Measurements from ENCODE around the gene EXTL1.
A peak's percentile ranks its signal among the peaks of the same experiment; 100 is the strongest.

The EXTL1 gene

DNA sequence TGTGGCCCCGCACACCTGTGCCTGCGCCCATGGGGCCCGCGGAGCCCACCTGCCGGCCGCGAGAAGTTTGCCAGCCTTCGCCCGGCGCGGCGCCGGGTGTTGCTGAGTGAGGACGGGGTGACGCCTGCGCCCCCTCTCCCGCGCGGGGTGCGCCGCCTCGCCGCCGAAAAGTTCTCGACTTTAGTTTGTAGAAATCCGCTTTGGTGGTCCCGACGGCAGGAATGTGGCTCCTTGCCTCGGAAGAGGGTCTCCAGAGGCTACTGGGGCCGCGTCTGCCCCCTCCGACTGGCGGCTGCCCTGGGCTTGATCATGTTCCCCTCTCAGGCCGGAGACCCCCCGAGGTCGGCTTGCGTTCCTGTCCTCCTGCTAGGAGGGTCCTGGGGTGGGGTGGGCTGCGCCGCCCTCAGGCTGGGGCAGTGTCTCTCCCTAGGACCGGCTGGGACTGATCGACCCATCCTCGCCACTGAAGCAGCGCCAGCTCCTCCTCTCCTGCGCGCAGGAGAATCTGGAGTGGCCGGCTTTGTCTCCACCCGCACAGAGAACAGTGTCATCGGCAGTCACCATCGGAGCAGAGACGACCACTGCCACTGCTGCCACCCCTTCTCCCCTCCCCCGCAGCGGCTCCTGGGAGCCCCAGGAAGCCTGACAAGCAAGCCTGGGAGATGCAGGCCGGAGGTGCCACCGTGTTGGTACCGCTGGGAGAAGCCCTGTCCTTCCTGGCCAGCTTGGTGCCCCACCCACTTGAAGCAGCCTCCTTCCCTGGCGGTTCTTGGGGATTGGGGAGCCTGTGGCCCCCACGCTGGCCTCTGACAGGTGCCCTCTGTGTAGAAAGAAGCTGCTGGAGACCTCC lies 24.9 kb downstream of the EXTL1 start:
- no peaks in the 10 kb centered on the region for H3K9me3 ChIP-seq
- no peaks in the 10 kb centered on the region for H3K36me3 ChIP-seq (replicated peaks)
- in situ Hi-C loops (cut with MboI; ENCODE audit: low sequenced_read_pairs), result no loop called here
- peaks cover 43% of the 10 kb centered on the region for H3K27me3 ChIP-seq (ENCODE audit: low read depth)
- H3K4me3 ChIP-seq, result no peak overlapping the region
- no peak for DNase-seq (ENCODE audit: low spot score in 2 of 2)
- no peaks in the 10 kb centered on the region for H3K4me1 ChIP-seq

- H3K4me1 ChIP-seq, result no peaks in the 10 kb centered on the region
- in situ Hi-C loops (cut with MboI; ENCODE audit: low sequenced_read_pairs), result no loop called here
- no peaks in the 10 kb centered on the region for H3K36me3 ChIP-seq (replicated peaks)
- H3K27me3 ChIP-seq (ENCODE audit: low read depth), result peaks cover 42% of the 10 kb centered on the region
- no peak overlapping the region for H3K4me3 ChIP-seq
- DNase-seq (ENCODE audit: low spot score in 2 of 2), result no peak
- no peaks in the 10 kb centered on the region for H3K9me3 ChIP-seq
Observed at GRCh38 chr1:26047278-26047874, 25.8 kb downstream of the EXTL1 start.

GRCh38 chr1:26049531-26050247 lies 28.1 kb downstream of the EXTL1 start:
- Histone ChIP-seq H3K4me3 (no peak overlapping the region), H3K36me3 (replicated peaks) (no peaks in the 10 kb centered on the region), H3K27me3 (ENCODE audit: low read depth) (peaks cover 33% of the 10 kb centered on the region), H3K9me3 (no peaks in the 10 kb centered on the region), H3K4me1 (no peaks in the 10 kb centered on the region)
- in situ Hi-C loops (cut with MboI; ENCODE audit: low sequenced_read_pairs), result no loop called here
- no peak for DNase-seq (ENCODE audit: low spot score in 2 of 2)

DNA sequence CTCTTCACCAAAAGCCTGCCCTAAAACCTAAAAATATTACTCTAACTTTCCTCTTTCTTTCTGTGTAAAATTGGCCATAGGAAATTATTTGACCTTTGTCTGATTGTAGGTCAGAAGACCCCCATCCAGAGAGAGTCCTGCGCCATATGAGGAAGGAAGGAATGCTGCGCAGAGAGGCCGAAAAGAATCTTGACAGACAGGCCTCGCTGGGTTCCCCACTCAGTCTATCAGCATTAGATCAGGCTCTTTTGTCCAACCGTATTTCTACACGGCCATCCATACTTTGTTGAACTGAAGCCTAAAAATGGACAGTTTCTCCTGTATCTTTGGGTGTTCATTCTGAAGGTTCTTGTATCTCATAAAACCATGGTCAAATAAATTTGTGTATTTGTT lies 28.7 kb downstream of the EXTL1 start:
- no peak for DNase-seq (ENCODE audit: low spot score in 2 of 2)
- Histone ChIP-seq H3K9me3 (no peaks in the 10 kb centered on the region), H3K4me3 (no peak overlapping the region), H3K36me3 (replicated peaks) (no peaks in the 10 kb centered on the region), H3K4me1 (no peaks in the 10 kb centered on the region), H3K27me3 (ENCODE audit: low read depth) (peaks cover 27% of the 10 kb centered on the region)
- in situ Hi-C loops (cut with MboI; ENCODE audit: low sequenced_read_pairs), result no loop called here

GRCh38 chr1:26053718-26054560 lies 32.4 kb downstream of the EXTL1 start:
- Histone ChIP-seq H3K36me3 (replicated peaks) (no peaks in the 10 kb centered on the region), H3K4me1 (no peaks in the 10 kb centered on the region), H3K9me3 (no peaks in the 10 kb centered on the region), H3K27me3 (ENCODE audit: low read depth) (no peaks in the 10 kb centered on the region), H3K4me3 (no peak overlapping the region)
- no peak for DNase-seq (ENCODE audit: low spot score in 2 of 2)
- in situ Hi-C loops (cut with MboI; ENCODE audit: low sequenced_read_pairs), result no loop called here

GRCh38 chr1:26055041-26055440 lies 33.5 kb downstream of the EXTL1 start:
- Histone ChIP-seq H3K4me1 (no peaks in the 10 kb centered on the region), H3K4me3 (no peak overlapping the region), H3K9me3 (no peaks in the 10 kb centered on the region), H3K36me3 (replicated peaks) (no peaks in the 10 kb centered on the region), H3K27me3 (ENCODE audit: low read depth) (no peaks in the 10 kb centered on the region)
- in situ Hi-C loops (cut with MboI; ENCODE audit: low sequenced_read_pairs), result no loop called here
- no peak for DNase-seq (ENCODE audit: low spot score in 2 of 2)

DNA sequence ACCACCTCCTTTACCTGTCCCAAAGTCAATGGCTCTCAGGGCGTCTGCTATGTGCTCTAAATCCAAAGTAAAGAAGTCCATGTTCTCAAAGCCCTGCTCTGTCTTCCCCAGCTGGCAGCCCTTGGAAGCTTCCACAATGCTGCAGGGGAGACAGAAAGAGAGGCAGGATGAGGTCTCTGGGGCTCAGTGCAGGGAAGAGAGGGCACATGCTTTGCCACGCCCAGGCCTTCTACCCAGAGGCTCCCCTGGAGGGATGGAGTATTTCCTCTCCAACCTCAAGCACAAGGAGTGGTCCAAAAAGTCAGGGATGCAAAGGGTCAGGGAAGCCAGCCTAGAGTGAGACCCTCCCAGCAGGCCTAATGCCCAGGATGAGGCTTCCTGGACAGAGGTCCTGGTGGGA lies 35.6 kb downstream of the EXTL1 start:
- H3K4me3 ChIP-seq, result no peak overlapping the region
- H3K27me3 ChIP-seq (ENCODE audit: low read depth), result no peaks in the 10 kb centered on the region
- in situ Hi-C loops (cut with MboI; ENCODE audit: low sequenced_read_pairs), result no loop called here

GRCh38 chr1:26058052-26058595 lies 36.5 kb downstream of the EXTL1 start:
- no peaks in the 10 kb centered on the region for H3K9me3 ChIP-seq
- H3K36me3 ChIP-seq (replicated peaks), result no peaks in the 10 kb centered on the region
- H3K27me3 ChIP-seq (ENCODE audit: low read depth), result no peaks in the 10 kb centered on the region
- H3K4me3 ChIP-seq, result no peak overlapping the region
- DNase-seq (ENCODE audit: low spot score in 2 of 2), result no peak
- no peaks in the 10 kb centered on the region for H3K4me1 ChIP-seq
- in situ Hi-C loops (cut with MboI; ENCODE audit: low sequenced_read_pairs), result no loop called here

More for the DNA sequence above, 35.6 kb downstream of the EXTL1 start:
- Histone ChIP-seq H3K9me3 (no peaks in the 10 kb centered on the region), H3K36me3 (replicated peaks) (no peaks in the 10 kb centered on the region), H3K4me1 (no peaks in the 10 kb centered on the region)
- DNase-seq (ENCODE audit: low spot score in 2 of 2), result no peak

DNA sequence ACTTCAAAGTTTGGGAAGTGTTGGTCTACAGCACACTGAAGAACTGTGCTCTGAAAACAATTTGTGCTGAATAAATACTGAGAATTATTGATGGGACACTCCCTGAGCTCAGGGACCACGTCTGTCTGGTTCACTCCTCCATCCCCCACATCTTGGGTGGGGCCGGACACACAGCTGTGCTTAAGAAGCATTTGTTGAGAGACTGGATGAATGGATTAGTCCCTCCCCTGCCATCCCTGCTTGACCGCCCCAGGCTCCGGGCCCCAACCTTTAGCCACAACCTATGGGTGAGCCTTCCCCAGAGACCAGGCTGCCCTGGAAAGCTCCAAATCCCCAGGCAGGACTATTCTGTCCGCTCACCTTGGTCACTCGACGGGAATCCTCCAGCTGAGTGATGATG lies 38.3 kb downstream of the EXTL1 start:
- in situ Hi-C loops (cut with MboI; ENCODE audit: low sequenced_read_pairs), result no loop called here
- H3K27me3 ChIP-seq (ENCODE audit: low read depth), result no peaks in the 10 kb centered on the region
- H3K4me1 ChIP-seq, result no peaks in the 10 kb centered on the region
- DNase-seq (ENCODE audit: low spot score in 2 of 2), result peak in 1 of 2 experiments; percentile 46
- H3K36me3 ChIP-seq (replicated peaks), result no peaks in the 10 kb centered on the region
- no peaks in the 10 kb centered on the region for H3K9me3 ChIP-seq
- H3K4me3 ChIP-seq, result no peak overlapping the region

DNA sequence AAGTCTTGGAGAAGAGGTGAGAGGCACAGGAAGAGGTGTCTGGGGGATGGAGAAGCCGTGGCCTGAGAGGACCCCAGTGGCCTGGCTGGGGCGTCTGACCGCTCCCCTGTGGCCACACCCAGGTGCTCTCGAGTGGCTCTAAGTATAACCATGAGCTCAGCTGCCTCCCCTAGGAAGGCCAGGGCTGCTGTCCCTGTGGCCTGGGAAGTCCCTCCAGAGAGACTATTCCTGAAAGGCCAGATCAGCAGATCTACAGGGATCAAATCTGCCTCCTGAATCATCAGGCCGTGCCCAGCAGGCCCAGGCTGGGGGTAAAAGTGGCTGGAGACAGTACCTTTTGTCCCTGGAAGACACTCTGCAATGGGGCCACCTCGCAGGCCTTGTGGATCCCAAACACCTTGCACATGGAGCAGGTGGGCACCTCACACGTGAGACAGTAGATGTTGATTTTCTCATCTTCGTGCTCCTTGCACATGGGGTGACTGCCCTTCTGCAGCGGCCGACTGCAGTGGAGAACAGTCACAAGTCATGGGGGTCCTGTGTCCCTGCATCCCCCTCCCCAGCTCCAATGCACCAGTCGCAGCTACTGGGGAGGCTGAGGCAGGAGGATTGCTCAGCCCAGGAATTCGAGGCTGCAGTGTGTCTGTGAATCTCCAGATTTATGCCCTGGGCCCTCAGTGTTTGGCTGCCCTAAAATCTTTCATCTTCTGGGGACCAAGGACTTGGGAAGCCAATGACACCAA lies 39.4 kb downstream of the EXTL1 start:
- Histone ChIP-seq H3K4me3 (no peak overlapping the region), H3K36me3 (replicated peaks) (no peaks in the 10 kb centered on the region), H3K9me3 (no peaks in the 10 kb centered on the region), H3K4me1 (no peaks in the 10 kb centered on the region), H3K27me3 (ENCODE audit: low read depth) (0 out of 2 replicates have a peak, but pooled peaks cover 2% of the 10 kb centered on the region)
- in situ Hi-C loops (cut with MboI; ENCODE audit: low sequenced_read_pairs), result no loop called here
- DNase-seq (ENCODE audit: low spot score in 2 of 2), result no peak

DNA sequence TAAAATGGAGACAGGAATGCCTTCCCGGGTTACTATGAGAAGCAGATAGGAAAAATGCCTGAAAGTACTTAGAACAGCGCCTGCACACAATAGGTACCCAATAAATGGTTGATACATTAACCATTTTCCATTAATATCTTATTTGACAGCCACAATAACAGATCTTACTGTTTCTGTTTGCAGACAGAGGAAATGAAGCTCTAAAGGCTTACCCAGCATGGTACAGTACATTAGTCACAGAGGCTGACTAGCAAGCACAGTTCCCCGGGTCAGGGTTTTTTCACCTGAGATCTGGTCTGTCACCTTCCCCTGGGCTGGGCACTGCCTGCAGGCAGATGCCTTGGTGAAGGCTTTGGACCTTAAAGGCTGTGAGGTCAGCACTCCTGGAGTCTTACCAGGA lies 43.0 kb downstream of the EXTL1 start:
- peaks cover 8% of the 10 kb centered on the region; the same call in 1 of the 2 replicates for H3K27me3 ChIP-seq (ENCODE audit: low read depth)
- no peak overlapping the region for H3K4me3 ChIP-seq
- H3K4me1 ChIP-seq, result no peaks in the 10 kb centered on the region
- H3K36me3 ChIP-seq (replicated peaks), result no peaks in the 10 kb centered on the region
- H3K9me3 ChIP-seq, result no peaks in the 10 kb centered on the region
- no peak for DNase-seq (ENCODE audit: low spot score in 2 of 2)
- in situ Hi-C loops (cut with MboI; ENCODE audit: low sequenced_read_pairs), result no loop called here

DNA sequence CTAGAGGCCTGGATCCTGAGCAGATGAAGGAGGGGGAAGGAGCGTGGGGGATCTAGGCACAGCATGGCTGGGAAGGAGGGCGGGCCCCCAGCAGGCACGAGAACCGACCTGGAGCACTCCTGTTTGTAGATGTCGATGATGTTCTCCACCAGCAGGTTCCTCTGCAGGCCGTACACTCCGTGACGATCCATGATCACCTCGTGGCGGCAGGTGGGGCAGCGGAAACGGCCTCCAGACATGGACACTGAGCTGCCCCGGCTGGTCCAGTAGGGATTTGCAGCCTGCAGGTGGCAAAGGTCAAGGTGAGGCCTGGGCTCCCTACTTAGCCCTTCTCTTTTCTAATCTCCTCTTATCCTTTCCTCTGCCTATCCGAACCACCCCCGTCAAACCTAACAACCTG lies 44.6 kb downstream of the EXTL1 start:
- no peaks in the 10 kb centered on the region for H3K9me3 ChIP-seq
- DNase-seq (ENCODE audit: low spot score in 2 of 2), result no peak
- H3K36me3 ChIP-seq (replicated peaks), result no peaks in the 10 kb centered on the region
- in situ Hi-C loops (cut with MboI; ENCODE audit: low sequenced_read_pairs), result no loop called here
- no peaks in the 10 kb centered on the region for H3K4me1 ChIP-seq
- peaks cover 8% of the 10 kb centered on the region; the same call in 1 of the 2 replicates for H3K27me3 ChIP-seq (ENCODE audit: low read depth)
- no peak overlapping the region for H3K4me3 ChIP-seq

DNA sequence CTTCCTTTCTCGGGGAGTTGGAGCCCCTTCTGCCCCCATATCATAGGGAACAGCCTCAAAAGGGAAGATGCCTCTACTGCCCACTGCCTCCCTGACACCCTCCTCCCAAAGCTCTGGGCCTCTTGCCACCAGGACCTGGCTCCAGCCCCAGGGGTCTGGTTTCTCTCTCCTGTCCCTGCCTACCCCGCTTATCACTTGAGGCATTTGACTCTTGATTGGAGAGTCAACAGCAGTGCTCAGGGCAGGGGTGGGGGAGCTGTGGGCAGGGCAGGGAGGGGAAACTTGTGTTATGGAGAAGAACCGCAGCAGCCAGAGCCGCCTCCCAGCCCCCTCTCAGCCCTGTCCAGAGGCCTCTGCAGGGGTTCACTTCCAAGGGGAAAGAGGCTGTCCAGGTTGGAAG lies 45.3 kb downstream of the EXTL1 start:
- H3K36me3 ChIP-seq (replicated peaks), result no peaks in the 10 kb centered on the region
- H3K4me1 ChIP-seq, result no peaks in the 10 kb centered on the region
- no peak for DNase-seq (ENCODE audit: low spot score in 2 of 2)
- in situ Hi-C loops (cut with MboI; ENCODE audit: low sequenced_read_pairs), result no loop called here
- peaks cover 8% of the 10 kb centered on the region; the same call in 1 of the 2 replicates for H3K27me3 ChIP-seq (ENCODE audit: low read depth)
- H3K9me3 ChIP-seq, result no peaks in the 10 kb centered on the region
- no peak overlapping the region for H3K4me3 ChIP-seq

Measured in HAP-1 (cell line).